GM19239 (cell line): ENCODE data around the gene EMC7.
A peak's percentile ranks its signal among the peaks of the same experiment; 100 is the strongest.
"Not testable (repeated sequence)": the region's sequence is repeated elsewhere in the genome, so short reads cannot be mapped to it uniquely, and the experiment has no call there.

Source experiments
- DNase-seq: peaks from one replicate; pipeline ENCODE4 v3.0.0; 2011; ENCODE audit warnings: low spot score; ENCODE audit not compliant: insufficient read length
- FAIRE-seq: peaks from 2 replicates; lab custom pipeline; 2011; peaks lifted over from hg19 to GRCh38; lab: Jason Lieb, UNC

Gene EMC7

DNA sequence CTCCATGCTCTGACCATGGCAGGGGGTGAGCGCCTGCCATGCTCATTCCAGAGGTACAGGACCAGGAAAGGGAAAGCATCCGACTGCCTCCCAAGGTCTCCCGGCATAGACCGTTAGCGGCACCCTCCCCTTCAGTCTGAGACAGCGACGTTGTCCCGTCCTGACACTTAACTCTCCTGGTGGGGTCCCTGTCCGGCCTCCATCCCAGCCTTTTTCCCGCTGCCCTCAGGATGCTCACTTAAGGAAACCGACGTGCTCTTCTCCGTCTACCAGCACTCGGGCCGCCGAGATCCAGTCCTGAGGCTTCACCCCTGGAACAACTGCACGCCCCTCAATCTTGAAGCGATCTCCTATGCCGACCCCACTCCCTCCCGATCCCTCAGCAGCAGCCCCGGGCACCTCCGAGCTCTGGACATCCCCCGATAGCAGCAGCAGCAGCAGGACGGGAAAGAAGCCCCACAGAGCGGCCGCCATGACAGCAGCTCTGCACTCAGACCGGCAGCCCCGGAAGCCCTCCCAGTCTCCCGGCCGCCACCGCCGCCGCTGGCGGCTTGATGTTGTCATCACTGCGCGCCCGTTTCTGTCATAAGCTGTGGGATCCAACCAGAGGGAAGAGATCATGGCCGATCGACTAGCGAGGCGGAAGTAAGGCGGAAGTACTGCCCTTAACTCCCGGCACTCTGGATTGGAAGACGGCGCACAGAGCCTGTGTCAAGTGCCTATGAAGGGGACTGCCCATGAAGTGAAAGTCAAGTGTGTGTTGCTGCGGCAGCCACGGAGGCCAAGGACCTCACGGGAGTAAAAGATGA, at the start of gene EMC7, which contains the start of gene PGBD4:
EMC7 (minus strand) TSS at position 497 of the 809 bp plus-strand sequence; CDS start at position 474, 23 bp downstream.
PGBD4 (plus strand) TSS at position 718 of the 809 bp plus-strand sequence. CDS start 449 bp downstream, outside the sequence.
- DNase-seq, result peak; percentile 76
- FAIRE-seq, result peak; percentile 99

DNA sequence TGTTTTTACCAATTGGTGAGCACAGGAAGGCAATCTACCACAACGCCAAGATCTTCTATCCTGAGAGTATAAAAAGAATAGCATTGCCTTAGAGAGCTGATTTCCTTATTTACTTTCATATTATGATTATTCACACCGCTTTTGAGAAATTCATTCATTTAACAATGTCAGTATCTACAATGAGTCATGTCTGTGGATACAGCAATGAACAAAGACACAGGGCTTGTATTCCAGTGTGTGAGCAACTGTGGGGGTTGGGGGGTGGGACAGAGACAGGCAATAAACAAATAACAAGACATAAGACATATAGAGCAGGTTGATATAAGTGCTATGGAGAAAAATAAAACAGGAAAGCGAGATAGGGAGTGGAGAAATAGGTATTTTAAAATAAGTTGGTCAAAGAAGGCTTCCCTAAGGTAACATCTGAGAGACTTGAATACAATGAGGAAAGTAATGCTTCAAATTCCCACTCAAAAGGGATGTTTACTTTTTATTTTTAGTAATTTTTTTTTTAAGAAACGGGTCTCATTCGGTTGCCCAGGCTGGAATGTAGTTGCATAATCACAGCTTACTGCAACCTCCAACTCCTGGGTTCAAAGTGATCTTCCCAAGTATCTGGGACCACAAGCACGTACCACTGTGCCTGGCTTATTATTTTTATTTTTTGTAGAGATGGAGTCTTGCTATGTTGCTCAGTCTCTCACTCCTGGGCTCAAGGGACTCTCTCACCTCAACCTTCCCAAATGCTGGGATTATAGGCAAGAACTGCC, 45.9 kb upstream of the EMC7 start:
- FAIRE-seq (no peak), DNase-seq (no peak)

GRCh38 chr15:34133511-34133910, 31.8 kb upstream of the EMC7 start:
- FAIRE-seq (no peak), DNase-seq (no peak)

GRCh38 chr15:34132881-34133280, 31.2 kb upstream of the EMC7 start:
- FAIRE-seq, result no peak

GRCh38 chr15:34128898-34129297, 27.2 kb upstream of the EMC7 start:
- DNase-seq, result no peak
- FAIRE-seq, result no peak

More at GRCh38 chr15:34132881-34133280, 31.2 kb upstream of the EMC7 start:
- no peak for DNase-seq

DNA sequence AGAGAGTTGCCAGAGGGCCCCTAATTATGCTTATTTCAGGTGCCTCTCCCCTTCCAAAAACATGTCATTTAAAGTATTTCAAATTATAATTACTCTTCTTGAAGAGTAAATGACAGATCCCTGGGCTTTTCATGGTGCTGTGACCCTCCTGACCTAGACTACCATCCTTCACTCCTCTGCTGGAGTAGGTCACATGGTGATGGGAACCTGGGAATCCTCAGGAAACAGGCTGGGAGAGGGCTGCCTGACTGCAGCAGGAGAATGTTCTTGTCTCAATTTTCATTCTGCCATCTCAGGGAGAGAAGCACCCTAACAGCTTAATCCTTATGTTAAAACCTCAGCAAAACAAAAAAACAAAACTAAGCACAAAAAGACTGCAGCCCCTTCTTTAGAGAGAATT, 24.9 kb upstream of the EMC7 start:
- FAIRE-seq (no peak), DNase-seq (no peak)

GRCh38 chr15:34125945-34126344, 24.3 kb upstream of the EMC7 start:
- DNase-seq, result no peak
- no peak for FAIRE-seq

GRCh38 chr15:34124651-34125050, 23.0 kb upstream of the EMC7 start:
- DNase-seq, result no peak
- no peak for FAIRE-seq

DNA sequence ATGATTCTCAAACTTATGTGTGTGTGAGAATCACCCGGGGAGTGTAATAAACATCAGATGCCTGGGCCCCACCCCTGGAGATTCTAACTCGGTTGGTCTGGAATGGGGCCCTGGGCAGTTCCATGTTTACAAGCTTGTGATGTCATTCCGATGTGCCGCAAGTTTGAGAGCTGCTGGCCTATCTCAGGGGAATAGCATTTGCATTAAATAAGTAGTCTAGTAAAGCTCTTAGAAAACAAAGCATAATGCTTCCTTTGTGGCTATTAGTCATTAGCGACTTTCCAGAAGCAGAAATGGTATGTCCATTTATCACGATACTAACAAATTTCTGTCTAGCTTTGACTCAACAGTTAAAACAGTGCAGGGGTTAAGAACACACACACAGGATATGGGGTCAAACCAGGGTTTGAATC, 21.1 kb upstream of the EMC7 start:
- no peak for FAIRE-seq
- DNase-seq, result no peak

DNA sequence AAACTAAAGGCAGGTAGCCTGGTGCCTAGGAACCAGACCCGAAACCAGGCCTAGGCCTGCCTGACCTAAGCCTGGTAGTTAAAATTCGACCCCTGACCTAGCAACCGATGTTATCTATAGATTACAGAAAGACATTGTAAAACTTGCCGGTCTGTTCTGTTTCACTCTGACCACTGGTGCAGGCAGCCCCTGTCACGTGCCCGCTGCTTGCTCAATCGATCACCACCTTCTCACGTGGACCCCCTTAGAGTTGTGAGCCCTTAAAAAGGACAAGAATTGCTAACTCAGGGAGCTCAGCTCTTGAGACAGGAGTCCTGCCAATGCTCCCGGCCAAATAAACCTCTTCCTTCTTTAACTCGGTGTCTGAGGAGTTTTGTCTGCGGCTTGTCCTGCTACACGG, 20.1 kb upstream of the EMC7 start:
- not testable (repeated sequence) for DNase-seq, FAIRE-seq

DNA sequence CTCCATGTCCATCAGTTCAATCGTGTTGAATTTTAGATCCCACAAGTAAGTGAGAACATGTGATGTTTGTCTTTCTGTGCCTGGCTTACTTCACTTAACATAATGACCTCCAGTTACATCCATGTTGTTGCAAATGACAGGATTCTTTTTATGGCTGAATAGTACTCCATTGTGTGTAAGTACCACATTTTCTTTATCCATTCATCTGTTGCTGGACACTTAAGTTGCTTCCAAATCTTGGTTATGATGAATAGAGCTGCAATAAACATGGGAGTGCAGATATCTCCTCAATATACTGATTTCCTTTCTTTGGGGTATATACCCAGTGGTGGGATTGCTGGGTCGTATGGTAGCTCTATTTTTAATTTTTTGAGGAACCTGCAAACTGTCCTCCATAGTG, 18.8 kb upstream of the EMC7 start:
- DNase-seq, FAIRE-seq: not testable (repeated sequence)

GRCh38 chr15:34119291-34119690, 17.6 kb upstream of the EMC7 start:
- DNase-seq, result no peak

GRCh38 chr15:34116620-34117019, 15.0 kb upstream of the EMC7 start:
- DNase-seq, result no peak
- FAIRE-seq, result no peak

More at GRCh38 chr15:34119291-34119690, 17.6 kb upstream of the EMC7 start:
- no peak for FAIRE-seq

GRCh38 chr15:34114739-34115138, 13.1 kb upstream of the EMC7 start:
- FAIRE-seq (no peak), DNase-seq (no peak)

- DNase-seq (no peak), FAIRE-seq (no peak)
Observed at GRCh38 chr15:34114215-34114614, 12.6 kb upstream of the EMC7 start.

- no peak for FAIRE-seq
- DNase-seq, result no peak
Observed at GRCh38 chr15:34111488-34111887, 9.8 kb upstream of the EMC7 start.

GRCh38 chr15:34109797-34110663, 8.4 kb upstream of the EMC7 start:
- FAIRE-seq, result no peak
- DNase-seq, result no peak

- FAIRE-seq (no peak), DNase-seq (no peak)
Observed at GRCh38 chr15:34107315-34107714, 5.7 kb upstream of the EMC7 start.

GRCh38 chr15:34106423-34106822, 4.8 kb upstream of the EMC7 start:
- FAIRE-seq, result no peak

More at GRCh38 chr15:34106423-34106822, 4.8 kb upstream of the EMC7 start:
- no peak for DNase-seq
